ENCODE results near the gene ANKRD17.
A peak's percentile ranks its signal among the peaks of the same experiment; 100 is the strongest.

Gene ANKRD17

GRCh38 chr4:73069338-73070073 lies 189.1 kb downstream of the ANKRD17 start, which contains the start of gene COX18:
COX18 (minus strand) TSS chr4:73069716; CDS start chr4:73069649, 67 bp downstream.
- DNase-seq (ENCODE audit: low read depth), result peak; percentile 98
- no peak for TF ChIP-seq CTCF (conservative IDR thresholded peaks at IDR 0.05; ENCODE audit: control insufficient read depth, insufficient read depth, low read depth, low read length)
- H3K4me3 ChIP-seq (ENCODE audit: control insufficient read depth, low read depth, low read length), result peak within 1 kb of the TSS; percentile 75

- DNase-seq (ENCODE audit: low read depth), result peak; percentile 44
- peak overlapping the region; percentile 75 for H3K4me3 ChIP-seq (ENCODE audit: control insufficient read depth, low read depth, low read length)
- TF ChIP-seq CTCF (conservative IDR thresholded peaks at IDR 0.05; ENCODE audit: control insufficient read depth, insufficient read depth, low read depth, low read length), result no peak
Measured at GRCh38 chr4:73068491-73069337, 189.9 kb downstream of the ANKRD17 start.

- DNase-seq (ENCODE audit: low read depth), result peak; percentile 39
- no peak for TF ChIP-seq CTCF (conservative IDR thresholded peaks at IDR 0.05; ENCODE audit: control insufficient read depth, insufficient read depth, low read depth, low read length)
- H3K4me3 ChIP-seq (ENCODE audit: control insufficient read depth, low read depth, low read length), result peak overlapping the region; percentile 75
Measured at GRCh38 chr4:73067971-73068394, 190.6 kb downstream of the ANKRD17 start.

- no peak for TF ChIP-seq CTCF (conservative IDR thresholded peaks at IDR 0.05; ENCODE audit: control insufficient read depth, insufficient read depth, low read depth, low read length)
- no peak overlapping the region for H3K4me3 ChIP-seq (ENCODE audit: control insufficient read depth, low read depth, low read length)
- no peak for DNase-seq (ENCODE audit: low read depth)
Measured at GRCh38 chr4:73066928-73067327, 191.7 kb downstream of the ANKRD17 start.

GRCh38 chr4:73066445-73066844 lies 192.2 kb downstream of the ANKRD17 start:
- no peak for DNase-seq (ENCODE audit: low read depth)
- H3K4me3 ChIP-seq (ENCODE audit: control insufficient read depth, low read depth, low read length), result no peak overlapping the region
- TF ChIP-seq CTCF (conservative IDR thresholded peaks at IDR 0.05; ENCODE audit: control insufficient read depth, insufficient read depth, low read depth, low read length), result no peak

DNA sequence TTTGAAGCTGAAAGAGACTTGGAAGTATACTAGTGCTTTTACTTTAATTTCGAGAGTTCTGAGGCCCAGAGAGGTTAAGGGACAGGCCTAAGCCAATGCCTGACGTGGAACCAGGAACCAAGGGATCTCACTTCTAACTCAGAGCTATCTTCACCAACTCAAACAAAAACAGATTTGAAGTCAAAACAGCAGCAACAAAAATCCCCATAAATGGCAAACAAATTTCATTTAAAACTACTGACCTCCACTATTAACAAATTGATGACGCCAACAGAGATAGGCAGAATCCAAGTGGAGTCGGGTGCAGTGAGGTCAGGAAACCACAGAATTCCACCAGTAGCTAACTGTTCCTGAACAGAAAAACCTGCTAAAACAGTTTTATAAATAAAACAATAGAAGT lies 194.1 kb downstream of the ANKRD17 start:
- TF ChIP-seq CTCF (conservative IDR thresholded peaks at IDR 0.05; ENCODE audit: control insufficient read depth, insufficient read depth, low read depth, low read length), result no peak

More for the DNA sequence above, 194.1 kb downstream of the ANKRD17 start:
- DNase-seq (ENCODE audit: low read depth), result no peak
- H3K4me3 ChIP-seq (ENCODE audit: control insufficient read depth, low read depth, low read length), result no peak overlapping the region

Data from fibroblast of mammary gland (primary cell).